MCF 10A (cell line): Measurements from ENCODE around the gene IBA57. TPM values are rescaled to one million over a fixed set of nuclear protein-coding genes. Genes with fewer than 3 reads are reported as not detected.

ENCODE experiments used
- BruUV-seq: library from RNA; stranded (reverse); fragments of 400-500 nt; replicated peaks from 2 replicates; lab custom pipeline; 2021; lab: Mats Ljungman, UMichigan
- CTCF ChIA-PET: fragments of 300-600 bp; sonication (Branson Sonifier 250); formaldehyde crosslinking; extraction: SDS; loops from one replicate; lab custom pipeline; 2021; ENCODE audit warnings: antibody characterized with exemption, inconsistent platforms; lab: Yijun Ruan, JAX
- POLR2A ChIA-PET: fragments of 300-600, 350-650 bp; sonication (Branson Sonifier 250); formaldehyde crosslinking; extraction: SDS; loops from one replicate; lab custom pipeline; 2020; ENCODE audit warnings: antibody characterized with exemption, inconsistent platforms; lab: Yijun Ruan, JAX
- DNase-seq: peaks from one replicate; pipeline ENCODE4 v3.0.0-alpha.2; 2018; ENCODE audit not compliant: unreplicated experiment
- H3K27ac Mint-ChIP-seq: one replicate; pipeline ENCODE4 v1.8.0; 2022; ENCODE audit warnings: mild to moderate bottlenecking, low read depth, mixed read lengths; ENCODE audit not compliant: unreplicated experiment
- H3K27me3 Mint-ChIP-seq: one replicate; pipeline ENCODE4 v1.8.0; 2022; ENCODE audit warnings: mixed read lengths; ENCODE audit not compliant: insufficient read depth, unreplicated experiment
- H3K36me3 Mint-ChIP-seq: one replicate; pipeline ENCODE4 v1.8.0; 2022; ENCODE audit warnings: mild to moderate bottlenecking, moderate library complexity, mixed read lengths; ENCODE audit not compliant: insufficient read depth, unreplicated experiment
- H3K4me1 Mint-ChIP-seq: one replicate; pipeline ENCODE4 v1.8.0; 2022; ENCODE audit warnings: mixed read lengths; ENCODE audit not compliant: insufficient read depth, unreplicated experiment
- H3K4me3 Mint-ChIP-seq: one replicate; pipeline ENCODE4 v1.8.0; 2022; ENCODE audit warnings: mild to moderate bottlenecking, moderate library complexity, mixed read lengths; ENCODE audit not compliant: unreplicated experiment
- H3K9me3 Mint-ChIP-seq: one replicate; pipeline ENCODE4 v1.8.0; 2022; ENCODE audit warnings: mixed read lengths; ENCODE audit not compliant: unreplicated experiment
- CTCF ChIP-seq: fragments of 200-600 bp; IDR thresholded peaks from one replicate; pipeline ENCODE4 v1.8.0; 2022; ENCODE audit warnings: antibody characterized with exemption, mild to moderate bottlenecking; ENCODE audit not compliant: unreplicated experiment
- intact Hi-C: fragments of 100-400 bp; cut with micrococcal nuclease; formaldehyde crosslinking; loops from 2 replicates; pipeline ENCODE4 v1.14.1; 2022
- total RNA-seq: library from RNA; stranded (reverse); gene quantifications from 2 replicates; pipeline ENCODE4 v1.2.3, GENCODE V29; 2022

Gene IBA57
- total RNA-seq, 1 experiment from 2014 or later, result 16.5 TPM

DNA sequence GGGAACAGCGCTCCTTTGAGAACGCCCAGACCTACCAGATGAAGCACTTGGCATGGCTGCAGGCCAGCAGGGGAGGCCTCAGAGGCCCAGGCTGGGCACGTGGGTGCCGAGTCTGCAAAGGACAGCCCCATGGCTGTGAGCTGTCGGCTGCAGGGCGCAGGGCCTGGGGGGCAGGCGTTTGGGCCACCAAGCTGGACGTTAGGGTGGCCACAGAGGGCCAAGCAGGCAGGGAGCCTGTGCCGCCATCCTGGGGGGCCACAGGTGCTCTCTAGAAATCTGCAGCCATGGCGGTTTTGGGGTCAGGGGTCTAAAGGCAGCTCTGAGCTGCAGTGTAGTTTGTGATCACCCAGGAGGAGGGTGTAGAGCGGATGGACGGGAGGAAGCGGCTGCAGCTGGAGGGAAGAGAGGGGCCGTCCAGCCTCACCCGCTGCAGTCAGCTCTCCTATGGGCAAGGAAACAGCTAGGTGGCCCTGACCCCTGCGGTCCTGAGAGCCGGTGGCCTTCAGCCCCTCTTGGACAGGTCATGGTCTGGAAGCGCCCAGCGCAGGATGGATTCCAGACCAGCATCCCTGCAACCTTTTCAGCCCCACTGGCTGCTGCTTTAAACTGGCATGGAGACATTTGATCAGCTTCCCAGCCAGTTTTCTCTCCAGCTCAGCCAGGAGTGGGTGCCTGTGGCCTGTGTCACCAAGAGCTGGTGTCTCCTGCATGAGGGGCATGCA lies 11.0 kb downstream of the IBA57 start:
- H3K36me3 Mint-ChIP-seq, result peaks cover 13% of the 10 kb centered on the region
- H3K4me1 Mint-ChIP-seq, result no peaks in the 10 kb centered on the region
- H3K27me3 Mint-ChIP-seq, result no peaks in the 10 kb centered on the region
- no peak overlapping the region for H3K4me3 Mint-ChIP-seq
- BruUV-seq, result no TSS peak
- ChIA-PET CTCF (interaction anchor here (0.5 to 6.6 kb wide), 3 partner anchors 10 to 45 kb away, joined by 3 to 44 read pairs (median 9); partner anchors contain the start of gene IBA57), POLR2A (interaction anchor here (3.0 kb wide), 1 partner anchor 11 kb away, joined by 12 read pairs; the partner anchor contains the start of gene IBA57)
- no peak for TF ChIP-seq CTCF
- no peak overlapping the region for H3K27ac Mint-ChIP-seq
- no peaks in the 10 kb centered on the region for H3K9me3 Mint-ChIP-seq
- no peak for DNase-seq
- intact Hi-C loops, result no loop called here

DNA sequence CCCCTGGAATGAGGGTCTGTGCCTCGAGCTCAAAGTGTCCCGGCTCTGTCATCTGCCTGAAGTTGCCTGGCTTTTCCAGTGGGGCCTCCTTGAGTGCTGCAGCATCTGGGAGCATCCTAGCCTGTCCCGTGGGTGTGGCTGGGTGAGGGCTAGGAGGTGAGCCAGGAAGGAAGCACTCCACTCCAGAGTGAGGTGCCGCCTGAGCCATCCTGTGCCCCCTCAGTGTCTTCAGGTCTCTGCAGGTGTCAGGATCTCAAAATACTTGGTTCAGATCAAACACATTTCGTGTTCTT lies 11.5 kb downstream of the IBA57 start:
- DNase-seq, result no peak
- no peaks in the 10 kb centered on the region for H3K4me1 Mint-ChIP-seq
- no peaks in the 10 kb centered on the region for H3K27me3 Mint-ChIP-seq
- H3K4me3 Mint-ChIP-seq, result no peak overlapping the region
- ChIA-PET CTCF (interaction anchor here (1.4 to 6.6 kb wide), 3 partner anchors 11 to 51 kb away, joined by 3 to 44 read pairs (median 9); partner anchors contain the start of gene IBA57), POLR2A (interaction anchor here (3.0 kb wide), 1 partner anchor 11 kb away, joined by 12 read pairs; the partner anchor contains the start of gene IBA57)
- no peak overlapping the region for H3K27ac Mint-ChIP-seq
- H3K9me3 Mint-ChIP-seq, result no peaks in the 10 kb centered on the region
- no peak for TF ChIP-seq CTCF
- no TSS peak for BruUV-seq
- intact Hi-C loops, result no loop called here
- H3K36me3 Mint-ChIP-seq, result peaks cover 13% of the 10 kb centered on the region

DNA sequence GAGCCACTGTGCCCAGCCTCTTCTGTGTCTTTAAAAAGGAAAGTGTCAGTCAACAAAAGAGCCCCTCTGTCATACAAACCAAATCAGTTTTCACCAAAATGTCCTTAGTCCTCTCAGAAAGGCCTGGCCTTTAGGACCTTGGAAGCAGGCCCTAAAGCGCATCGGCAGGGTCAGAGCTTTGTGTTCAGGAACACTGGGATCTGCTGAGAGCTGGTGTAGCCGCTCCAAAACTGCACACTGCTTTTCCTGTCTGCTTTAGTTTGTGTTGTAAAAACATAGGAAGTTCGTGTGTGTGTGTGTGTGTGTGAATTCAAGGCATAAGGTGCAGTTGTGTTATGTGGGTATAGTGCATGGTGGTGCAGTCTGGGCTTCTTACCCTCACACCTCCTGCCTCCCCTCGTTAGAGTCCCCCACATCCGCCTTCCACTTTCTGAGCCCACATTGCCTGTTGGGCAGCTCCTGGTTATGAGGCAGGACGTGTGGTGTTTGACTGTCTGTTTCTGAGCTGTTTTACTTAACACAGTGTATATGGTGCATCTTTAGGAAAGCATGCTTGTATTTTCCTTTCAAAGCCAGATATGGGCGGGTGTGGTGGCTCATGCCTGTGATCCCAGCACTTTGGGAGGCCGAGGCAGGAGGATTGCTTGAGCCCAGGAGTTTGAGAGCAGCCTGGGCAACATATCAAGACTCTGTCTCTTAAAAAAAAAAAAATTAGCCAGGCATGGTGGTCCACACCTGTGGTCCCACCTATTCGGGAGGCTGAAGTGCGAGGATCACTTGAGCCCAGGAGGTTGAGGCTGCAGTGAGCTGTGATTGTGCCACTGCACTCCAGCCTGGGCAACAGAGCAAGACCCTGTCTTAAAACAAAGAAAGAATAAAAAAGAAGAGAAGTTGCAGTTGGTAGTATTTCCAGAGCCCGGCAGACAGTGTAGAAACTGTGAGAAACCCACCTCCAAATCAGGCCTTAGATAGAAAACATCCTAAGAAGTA lies 12.4 kb downstream of the IBA57 start:
- TF ChIP-seq CTCF, result no peak
- no TSS peak for BruUV-seq
- POLR2A ChIA-PET, result interaction anchor here (0.9 to 3.0 kb wide), 2 partner anchors 12 to 25 kb away, joined by 3 to 12 read pairs; partner anchors contain the start of gene IBA57
- Mint-ChIP-seq H3K4me3 (no peak overlapping the region), H3K36me3 (peaks cover 13% of the 10 kb centered on the region), H3K27ac (no peak overlapping the region), H3K9me3 (no peaks in the 10 kb centered on the region), H3K4me1 (no peaks in the 10 kb centered on the region), H3K27me3 (no peaks in the 10 kb centered on the region)
- CTCF ChIA-PET, result interaction anchor here (0.6 to 6.6 kb wide), 6 partner anchors 12 to 59 kb away, joined by 3 to 44 read pairs (median 4); partner anchors contain the start of gene IBA57
- DNase-seq, result no peak
- intact Hi-C loops, result no loop called here
